HL-60 (cell line): ENCODE measurements around the gene CCDC85C.

Experiments used
- DNase-seq, 2 experiments: peaks; one replicate each; pipeline ENCODE4 v3.0.0-alpha.2; 2010 to 2020; ENCODE audit warnings: low read depth in 1 of 2, low spot score in 1 of 2
- H3K27ac ChIP-seq: fragments of 250-450 bp; sonication (Bioruptor Pico); replicated peaks from 2 replicates; pipeline ENCODE4 v1.5.1; 2020; ENCODE audit warnings: mild to moderate bottlenecking, moderate library complexity
- H3K27me3 ChIP-seq: fragments of 250-450 bp; sonication (Bioruptor Pico); 2 replicates; pipeline ENCODE4 v1.5.1; 2021; ENCODE audit warnings: mild to moderate bottlenecking, moderate library complexity; ENCODE audit not compliant: insufficient read depth, poor library complexity, severe bottlenecking
- H3K4me3 ChIP-seq: replicated peaks from 2 replicates; pipeline ENCODE4 v1.5.1; 2011; ENCODE audit warnings: mild to moderate bottlenecking, control low read depth, low read length; ENCODE audit not compliant: insufficient read depth
- CTCF ChIP-seq: IDR thresholded peaks from one replicate; pipeline ENCODE4 v1.5.1; 2011; ENCODE audit warnings: low read length, control low read depth, inconsistent platforms; ENCODE audit not compliant: insufficient read depth
- GABPA ChIP-seq: IDR thresholded peaks from 2 replicates; pipeline ENCODE4 v1.6.1; 2012; ENCODE audit warnings: low read depth
- POLR2AphosphoS5 ChIP-seq: IDR thresholded peaks from 2 replicates; pipeline ENCODE4 v1.6.1; 2012; ENCODE audit warnings: low read depth
- REST ChIP-seq: IDR thresholded peaks from 2 replicates; pipeline ENCODE4 v1.6.1; 2012; ENCODE audit warnings: low read depth; ENCODE audit not compliant: insufficient replicate concordance
- SPI1 ChIP-seq: IDR thresholded peaks from 2 replicates; pipeline ENCODE4 v1.6.1; 2012; ENCODE audit warnings: low read depth, mild to moderate bottlenecking, borderline replicate concordance

The CCDC85C gene

GRCh38 chr14:99579903-99580571, 24.0 kb downstream of the CCDC85C start:
- Histone ChIP-seq H3K27me3 (no peaks in the 10 kb centered on the region), H3K27ac (no peak overlapping the region), H3K4me3 (no peak overlapping the region)
- TF ChIP-seq REST (no peak), SPI1 (no peak), POLR2AphosphoS5 (no peak), GABPA (no peak), CTCF (no peak)
- DNase-seq = no peak

GRCh38 chr14:99579120-99579836, 24.7 kb downstream of the CCDC85C start:
- H3K27me3 ChIP-seq = no peaks in the 10 kb centered on the region
- H3K27ac ChIP-seq = no peak overlapping the region
- no peak for DNase-seq
- no peak for TF ChIP-seq GABPA
- no peak for TF ChIP-seq POLR2AphosphoS5
- TF ChIP-seq REST = no peak
- TF ChIP-seq CTCF = no peak
- TF ChIP-seq SPI1 = no peak
- no peak overlapping the region for H3K4me3 ChIP-seq

- no peaks in the 10 kb centered on the region for H3K27me3 ChIP-seq
- H3K27ac ChIP-seq = no peak overlapping the region
- no peak for DNase-seq
- H3K4me3 ChIP-seq = no peak overlapping the region
- TF ChIP-seq CTCF (no peak), REST (no peak), SPI1 (no peak), GABPA (no peak), POLR2AphosphoS5 (no peak)
Measured at GRCh38 chr14:99578541-99579101, 25.4 kb downstream of the CCDC85C start.
